Lung (tissue), 12 donors: ENCODE results near the gene STAG1. TPM values are rescaled to one million over a fixed set of nuclear protein-coding genes. Genes with fewer than 3 reads are reported as not detected.

Source experiments
- ATAC-seq: fragments of 200-7000 bp; cut with Tn5 transposase; one replicate; pipeline ENCODE4 v1.9.1; 2020; ENCODE audit warnings: moderate number of reproducible peaks; ENCODE audit not compliant: insufficient read depth, low FRiP score
- DNase-seq, 3 donors: peaks; one replicate each; pipeline ENCODE4 v3.0.0-alpha.2; 2013 to 2017
- H3K27ac ChIP-seq, 2 donors: one replicate each; pipeline ENCODE4 v1.5.1; 2013; ENCODE audit warnings: mild to moderate bottlenecking in 2 of 2, moderate library complexity in 2 of 2, control low read depth in 1 of 2, inconsistent platforms in 1 of 2, low read depth in 1 of 2, low read length in 1 of 2
- H3K27me3 ChIP-seq, 3 donors: one replicate each; pipeline ENCODE4 v1.5.1; 2013; ENCODE audit warnings: low read length in 2 of 3; ENCODE audit not compliant: control insufficient read depth in 3 of 3, insufficient read depth in 3 of 3
- H3K36me3 ChIP-seq, 4 donors: one replicate each; pipeline ENCODE4 v1.5.1; 2013; ENCODE audit warnings: low read length in 4 of 4, mild to moderate bottlenecking in 1 of 4, moderate library complexity in 1 of 4; ENCODE audit not compliant: control insufficient read depth in 4 of 4, insufficient read depth in 4 of 4
- H3K4me1 ChIP-seq, 5 donors: one replicate each; pipeline ENCODE4 v1.5.1; 2013; ENCODE audit warnings: low read length in 5 of 5, mild to moderate bottlenecking in 2 of 5, moderate library complexity in 1 of 5; ENCODE audit not compliant: control insufficient read depth in 5 of 5, insufficient read depth in 5 of 5
- H3K4me3 ChIP-seq: one replicate; pipeline ENCODE4 v1.5.1; 2013; ENCODE audit warnings: mild to moderate bottlenecking, control low read depth, moderate library complexity
- H3K9ac ChIP-seq, 2 donors: one replicate each; pipeline ENCODE4 v1.5.1; 2013; ENCODE audit warnings: low read length in 2 of 2, control low read depth in 1 of 2; ENCODE audit not compliant: insufficient read depth in 1 of 2
- H3K9me3 ChIP-seq, 4 donors: one replicate each; pipeline ENCODE4 v1.5.1; 2013; ENCODE audit warnings: low read length in 3 of 4, mild to moderate bottlenecking in 1 of 4, moderate library complexity in 1 of 4; ENCODE audit not compliant: control insufficient read depth in 4 of 4, insufficient read depth in 3 of 4
- CTCF ChIP-seq: IDR thresholded peaks from 2 replicates; pipeline ENCODE4 v1.5.1; 2012; ENCODE audit warnings: mild to moderate bottlenecking; ENCODE audit errors: control extremely low read depth, extremely low read depth
- WGBS, 2 donors: extraction: QIAGEN DNeasy Blood & Tissue Kit; methylation state at CpG; one replicate each; pipeline ENCODE4 v1.1.7; 2013; 5-methylcytosine and 5-hydroxymethylcytosine counted together
- polyA plus RNA-seq, 2 donors: library from polyadenylated mRNA; stranded (reverse); fragments of 200-250 nt; gene quantifications; one replicate each; pipeline ENCODE4 v1.2.1, GENCODE V29; 2013
- total RNA-seq, 2 donors: library from RNA; depleted of rRNA in 1 of 2; stranded (reverse); fragments of >200 nt in 1 of 2; gene quantifications; one replicate each; pipeline ENCODE4 v1.2.1, GENCODE V29; 2014 to 2021
- donor health status: control.
- donor health status: control.
- donor health status: Bipolar disorder and iron deficiency.
- donor health status: healthy.
- donor health status: DM: yes; HTN: yes; CAD: no.

The STAG1 gene
- total and polyA plus RNA-seq, 4 donors = 8.1 to 90.0 (median 20.5) TPM

- Histone ChIP-seq H3K9me3 (no peaks in the 10 kb centered on the region), H3K27ac (no peak overlapping the region), H3K27me3 (no peaks in the 10 kb centered on the region), H3K36me3 (peaks cover 3 to 11% (median 5%) of the 10 kb centered on the region in 4 donors), H3K4me1 (no peaks in the 10 kb centered on the region), H3K9ac (no peak overlapping the region), H3K4me3 (no peak overlapping the region)
- ATAC-seq (no peak), DNase-seq (no peak)
- WGBS, 2 donors = 90 to 96% methylated on average over 2 of the region's 2 CpGs
- no peak for TF ChIP-seq CTCF
These were observed 317.7 kb downstream of the STAG1 start for GRCh38 chr3:136434429-136434828.

- Histone ChIP-seq H3K4me1 (no peaks in the 10 kb centered on the region), H3K4me3 (no peak overlapping the region), H3K9me3 (no peaks in the 10 kb centered on the region), H3K27ac (no peak overlapping the region), H3K9ac (no peak overlapping the region), H3K27me3 (no peaks in the 10 kb centered on the region), H3K36me3 (peaks cover 3 to 11% (median 4%) of the 10 kb centered on the region in 4 donors)
- WGBS, 2 donors = 98% methylated on average over 4 of the region's 4 CpGs
- TF ChIP-seq CTCF = no peak
- DNase-seq = no peak
- no peak for ATAC-seq
These were observed 319.5 kb downstream of the STAG1 start for GRCh38 chr3:136432685-136433084.

- DNase-seq (peak in 2 of 3 donors; percentile 4 to 31), ATAC-seq (no peak)
- H3K4me1 ChIP-seq = no peaks in the 10 kb centered on the region
- H3K36me3 ChIP-seq = peaks cover 3 to 17% (median 4%) of the 10 kb centered on the region in 4 donors
- no peak overlapping the region for H3K27ac ChIP-seq
- H3K9ac ChIP-seq = no peak overlapping the region
- no peak for TF ChIP-seq CTCF
- no peaks in the 10 kb centered on the region for H3K27me3 ChIP-seq
- no peak overlapping the region for H3K4me3 ChIP-seq
- 80 to 84% methylated on average over 2 of the region's 2 CpGs for WGBS, 2 donors
- H3K9me3 ChIP-seq = no peaks in the 10 kb centered on the region
These were observed 324.0 kb downstream of the STAG1 start for GRCh38 chr3:136428167-136428566.

GRCh38 chr3:136427236-136427635 is 324.9 kb downstream of the STAG1 start:
- H3K27ac ChIP-seq = no peak overlapping the region
- H3K9me3 ChIP-seq = no peaks in the 10 kb centered on the region
- H3K4me3 ChIP-seq = no peak overlapping the region
- no peak overlapping the region for H3K9ac ChIP-seq
- TF ChIP-seq CTCF = no peak
- peaks cover 0 to 10% (median 3%) of the 10 kb centered on the region in 4 donors for H3K36me3 ChIP-seq
- no peaks in the 10 kb centered on the region for H3K27me3 ChIP-seq
- no peak for DNase-seq
- no peaks in the 10 kb centered on the region for H3K4me1 ChIP-seq
- no peak for ATAC-seq
